Hypothalamus (tissue), 51 donors: ENCODE results near the gene RP9.
A peak's percentile ranks its signal among the peaks of the same experiment; 100 is the strongest.
"Not testable (repeated sequence)": the region's sequence is repeated elsewhere in the genome, so short reads cannot be mapped to it uniquely, and the experiment has no call there.

Experiments
- DNase-seq, 51 donors: peaks; one replicate each; lab custom pipeline; 2025; lab: John Stamatoyannopoulos, UW

Gene RP9

DNA sequence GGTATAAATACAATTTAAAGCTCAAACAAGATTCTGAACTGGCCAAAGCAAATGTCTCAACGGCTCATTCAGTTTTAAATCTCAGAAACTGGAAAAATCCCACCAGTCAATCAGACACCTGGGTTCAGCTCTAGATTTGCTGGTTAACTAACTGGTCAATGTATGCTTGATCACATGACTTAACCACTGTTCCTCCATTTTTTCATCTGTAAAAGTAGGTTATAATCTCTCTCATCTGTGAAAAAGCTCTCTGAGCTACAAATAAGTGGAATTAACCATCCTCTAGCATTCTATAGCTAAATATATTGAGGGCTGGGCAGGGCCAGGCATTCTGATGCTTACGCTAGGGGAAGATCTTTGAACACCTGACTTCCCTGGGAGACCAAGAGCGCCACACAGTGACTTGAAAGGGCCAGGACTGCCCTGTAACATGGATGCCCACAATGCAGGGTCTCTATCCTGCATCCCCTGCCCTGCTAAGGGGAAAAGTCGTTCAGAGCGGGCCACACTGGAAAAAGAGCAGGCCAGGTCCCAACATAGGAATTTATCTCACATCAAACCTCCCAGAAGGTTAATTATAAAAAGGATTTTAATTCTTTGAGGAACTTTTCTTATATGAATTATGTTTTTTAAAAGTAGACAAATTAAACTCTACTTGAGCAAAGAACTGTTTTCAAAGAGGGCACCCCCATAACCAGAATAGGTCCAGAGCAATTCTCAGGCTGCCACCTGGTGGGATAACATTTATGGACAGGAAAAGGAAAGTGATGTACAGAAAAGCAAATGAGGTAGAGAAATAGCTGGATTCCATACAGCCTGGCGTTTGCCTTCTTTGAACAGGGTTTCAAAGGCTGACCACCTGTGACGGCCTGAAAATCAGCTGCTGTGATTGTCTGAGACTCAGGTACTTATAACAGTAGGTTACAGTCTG lies 1.8 kb downstream of the RP9 start:
- DNase-seq = peak in 14 of 51 donors; percentile 2 to 38 (median 11)

DNA sequence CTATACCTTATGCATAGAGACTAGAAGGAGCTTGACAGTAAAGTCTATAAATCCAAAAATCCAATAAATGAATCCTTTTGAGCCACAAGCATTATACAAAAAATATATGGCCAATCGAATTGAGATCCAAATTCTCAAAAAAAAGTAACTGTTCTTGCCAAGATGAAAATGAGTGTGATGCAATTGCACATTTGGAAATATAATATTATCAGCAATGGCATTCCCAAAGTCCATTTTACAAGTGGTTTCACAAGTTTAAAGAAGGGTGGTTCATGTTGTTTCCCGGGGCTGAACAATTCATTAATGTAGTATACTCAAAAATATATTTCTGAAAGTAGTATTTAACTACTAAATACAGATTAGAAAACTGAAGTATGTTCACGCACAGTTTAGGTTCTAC lies 7.3 kb downstream of the RP9 start:
- DNase-seq = no peak

DNA sequence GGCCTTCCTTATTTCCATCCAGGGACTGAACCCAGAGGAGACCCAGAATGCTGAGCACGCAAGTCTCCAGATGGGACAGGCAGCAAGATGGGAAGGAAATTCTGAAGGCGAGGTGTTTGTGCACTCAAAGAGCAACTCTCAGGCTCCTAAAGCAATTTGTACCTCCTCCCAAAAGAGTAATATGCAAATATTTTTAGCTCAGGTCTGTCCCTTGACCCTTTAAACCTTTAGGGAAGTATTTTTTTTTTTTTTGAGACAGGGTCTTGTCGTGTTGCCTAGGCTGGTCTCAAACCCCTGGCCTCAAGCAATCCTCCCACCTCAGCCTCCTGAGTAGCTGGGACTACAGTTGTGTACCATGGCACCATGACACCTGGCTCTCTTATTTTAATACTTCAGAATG lies 8.4 kb downstream of the RP9 start:
- DNase-seq = no peak

DNA sequence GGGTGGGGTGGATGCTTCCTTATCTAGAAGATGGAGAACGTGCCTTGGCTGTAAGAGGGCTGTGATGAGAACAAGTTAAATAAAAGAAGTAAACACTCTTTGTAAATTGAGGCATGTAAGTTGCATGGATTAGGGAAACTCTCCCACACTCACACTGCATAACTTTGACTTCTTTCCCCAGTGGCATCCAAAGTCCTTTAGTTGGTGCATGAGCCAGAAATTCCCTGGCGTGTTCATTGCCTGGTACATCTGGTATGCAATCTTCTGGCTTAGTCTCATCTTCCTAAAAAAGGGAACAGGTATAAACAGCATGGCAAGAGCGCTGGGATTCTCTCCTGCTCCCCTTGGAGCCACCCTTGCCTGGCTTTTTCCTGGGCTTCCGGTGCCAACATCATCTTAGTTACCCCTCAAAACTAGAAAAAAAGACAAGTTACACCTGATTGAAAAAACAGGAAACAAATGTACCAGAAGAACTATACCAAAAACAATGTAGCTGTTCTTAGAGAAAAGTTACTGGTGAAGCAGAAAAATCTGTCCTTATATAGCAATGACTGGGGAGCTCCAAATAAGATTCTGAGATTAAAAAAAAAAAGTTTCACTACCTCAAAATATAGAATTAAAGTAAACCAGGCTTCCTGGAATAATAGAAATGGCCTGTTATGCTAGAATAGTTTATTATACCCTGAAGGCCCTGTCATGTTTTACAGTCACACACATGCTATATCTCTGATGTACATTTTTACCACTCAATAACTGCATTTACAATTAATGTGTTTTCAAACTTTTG lies 9.9 kb downstream of the RP9 start:
- DNase-seq = no peak

DNA sequence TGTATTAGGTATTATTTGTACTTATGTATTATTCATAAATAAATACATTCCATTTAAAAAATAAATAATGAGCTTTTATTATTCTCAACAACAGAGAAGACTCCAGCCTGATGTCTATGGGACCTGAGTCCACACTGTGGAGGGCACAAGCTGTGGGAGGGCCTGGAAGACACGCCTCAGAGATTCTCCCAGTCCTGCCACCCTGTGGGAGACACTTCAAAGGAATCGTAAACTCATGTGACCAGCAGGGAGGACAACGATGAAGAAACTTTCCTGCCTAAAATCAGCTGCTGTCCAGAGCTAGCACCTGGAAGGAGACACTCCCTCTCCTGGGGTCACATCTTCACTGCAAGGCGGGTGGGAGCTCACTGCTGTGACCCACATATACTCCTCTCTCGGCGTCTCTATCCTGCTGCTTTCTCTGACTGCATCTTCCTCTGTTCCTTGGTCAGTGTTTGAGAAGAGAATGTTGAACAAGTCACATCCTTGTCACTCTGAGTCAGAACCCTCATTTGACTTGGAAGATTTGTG lies 14.4 kb downstream of the RP9 start:
- not testable (repeated sequence) for DNase-seq

DNA sequence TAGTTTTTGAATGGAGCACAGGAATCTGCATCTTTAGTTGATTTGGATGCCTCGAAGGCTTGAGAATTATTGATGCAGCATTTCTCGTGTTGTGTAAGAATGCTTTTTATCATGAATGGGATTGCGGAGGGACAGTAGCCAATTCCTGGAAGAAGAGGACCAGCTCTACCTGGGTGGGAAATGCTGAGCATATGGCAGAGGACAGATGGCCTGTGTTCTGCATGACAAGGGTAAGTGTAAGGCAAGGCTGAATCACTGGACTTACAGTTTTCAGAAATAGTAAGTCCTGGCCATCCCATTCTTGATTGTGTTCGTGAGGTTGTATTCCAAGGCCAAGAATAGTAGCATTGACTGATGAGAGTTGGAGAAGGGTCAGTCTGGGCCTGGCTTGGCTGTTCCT lies 15.9 kb downstream of the RP9 start:
- DNase-seq = no peak

DNA sequence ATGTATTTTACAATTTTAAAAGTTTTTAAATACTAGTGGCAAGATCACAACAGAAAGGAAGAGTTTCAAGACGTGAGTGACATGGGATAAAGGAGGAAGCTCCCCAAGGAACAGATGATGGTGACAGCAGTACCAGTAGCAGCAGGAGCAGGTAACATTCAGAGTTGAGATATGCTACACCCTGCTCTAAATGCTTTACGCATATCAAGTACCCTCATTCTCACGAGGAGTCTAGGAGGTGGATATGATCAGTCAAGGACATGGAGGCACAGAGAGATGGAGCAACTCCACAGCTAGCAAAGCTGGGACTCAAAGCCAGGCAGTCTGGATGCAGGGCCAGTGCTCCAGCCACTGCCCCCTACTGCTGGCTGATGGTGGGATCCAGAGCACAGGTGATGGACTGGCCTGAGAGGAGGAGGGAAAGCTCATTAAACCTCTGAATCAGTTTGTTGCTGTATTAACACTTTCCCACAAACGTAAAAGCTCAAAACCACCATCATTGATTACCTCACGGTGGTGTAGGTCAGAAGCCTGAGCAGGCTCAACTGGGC lies 17.5 kb downstream of the RP9 start:
- DNase-seq = no peak

DNA sequence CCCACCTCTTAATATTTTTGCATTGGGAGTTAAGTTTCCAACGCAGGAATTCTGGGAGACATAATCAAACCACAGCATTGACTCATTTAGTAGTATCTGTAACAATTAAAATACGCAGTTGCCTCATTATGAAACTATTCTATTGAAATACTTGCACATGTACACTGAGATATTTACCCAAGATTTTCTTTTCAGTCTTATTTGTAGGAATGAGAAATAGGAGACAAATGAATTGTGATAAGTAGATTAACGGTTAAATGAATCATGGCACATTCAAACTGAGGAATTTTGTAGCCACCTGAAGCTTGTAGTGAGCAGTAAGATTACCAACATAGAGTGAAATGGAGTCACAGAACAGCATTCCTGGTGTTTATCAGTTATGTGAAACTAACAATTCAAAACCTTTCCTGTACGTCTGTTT lies 18.1 kb downstream of the RP9 start:
- no peak for DNase-seq

DNA sequence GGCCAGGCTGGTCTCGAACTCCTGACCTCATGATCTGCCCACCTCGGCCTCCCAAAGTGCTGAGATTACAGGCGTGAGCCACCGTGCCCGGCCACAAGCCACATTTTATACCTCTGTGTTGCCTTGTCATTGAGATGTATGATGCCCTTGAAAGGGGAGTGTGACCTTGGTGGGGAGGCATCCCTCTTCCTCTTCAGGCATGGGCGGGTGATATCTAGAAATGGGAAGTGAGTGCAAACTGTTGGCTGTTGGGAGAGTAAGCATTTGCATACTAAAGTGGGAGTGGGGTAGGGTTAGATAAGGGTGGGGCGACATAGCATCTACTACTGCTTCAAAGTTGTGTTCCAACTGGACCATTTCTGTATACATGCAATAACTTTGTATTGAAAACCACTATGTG lies 20.1 kb downstream of the RP9 start:
- no peak for DNase-seq

DNA sequence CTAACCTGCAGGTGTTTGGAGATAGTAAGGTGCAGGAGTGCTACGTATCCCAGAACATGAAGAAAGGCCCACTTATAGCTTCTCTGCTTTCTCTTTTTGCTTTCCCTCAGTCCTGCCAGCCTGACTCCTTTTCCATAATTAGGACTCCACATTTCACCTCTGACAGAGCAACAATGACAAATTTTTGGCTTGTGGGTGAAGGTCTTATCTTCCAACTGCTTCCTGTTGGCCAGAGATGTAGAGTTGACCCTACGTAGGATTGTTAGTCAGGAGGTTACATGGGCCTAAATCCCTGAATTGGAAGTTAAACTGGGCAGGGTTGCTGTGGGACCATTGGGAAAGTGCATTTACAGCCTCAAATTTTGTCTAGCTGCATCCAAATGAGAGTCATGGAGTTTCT lies 21.3 kb downstream of the RP9 start:
- DNase-seq = no peak

DNA sequence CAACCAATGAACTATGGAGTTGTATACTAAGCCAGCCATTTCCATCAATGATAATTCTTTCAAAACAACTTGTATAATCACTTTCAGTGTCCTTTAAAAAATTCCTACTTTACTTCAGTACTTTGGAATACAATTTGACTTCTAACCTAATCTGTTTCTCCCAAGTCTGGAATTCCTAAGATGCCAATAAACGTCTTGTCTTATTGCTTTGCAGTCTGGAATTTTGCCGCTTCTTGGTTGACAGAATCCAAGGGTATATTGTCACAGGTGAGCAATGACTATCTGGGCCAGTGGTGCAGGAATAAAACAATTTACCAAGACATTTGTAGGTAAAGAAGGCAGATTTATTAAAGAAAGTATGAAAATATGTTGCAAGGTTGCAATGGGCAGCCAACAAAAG lies 21.8 kb downstream of the RP9 start:
- no peak for DNase-seq

DNA sequence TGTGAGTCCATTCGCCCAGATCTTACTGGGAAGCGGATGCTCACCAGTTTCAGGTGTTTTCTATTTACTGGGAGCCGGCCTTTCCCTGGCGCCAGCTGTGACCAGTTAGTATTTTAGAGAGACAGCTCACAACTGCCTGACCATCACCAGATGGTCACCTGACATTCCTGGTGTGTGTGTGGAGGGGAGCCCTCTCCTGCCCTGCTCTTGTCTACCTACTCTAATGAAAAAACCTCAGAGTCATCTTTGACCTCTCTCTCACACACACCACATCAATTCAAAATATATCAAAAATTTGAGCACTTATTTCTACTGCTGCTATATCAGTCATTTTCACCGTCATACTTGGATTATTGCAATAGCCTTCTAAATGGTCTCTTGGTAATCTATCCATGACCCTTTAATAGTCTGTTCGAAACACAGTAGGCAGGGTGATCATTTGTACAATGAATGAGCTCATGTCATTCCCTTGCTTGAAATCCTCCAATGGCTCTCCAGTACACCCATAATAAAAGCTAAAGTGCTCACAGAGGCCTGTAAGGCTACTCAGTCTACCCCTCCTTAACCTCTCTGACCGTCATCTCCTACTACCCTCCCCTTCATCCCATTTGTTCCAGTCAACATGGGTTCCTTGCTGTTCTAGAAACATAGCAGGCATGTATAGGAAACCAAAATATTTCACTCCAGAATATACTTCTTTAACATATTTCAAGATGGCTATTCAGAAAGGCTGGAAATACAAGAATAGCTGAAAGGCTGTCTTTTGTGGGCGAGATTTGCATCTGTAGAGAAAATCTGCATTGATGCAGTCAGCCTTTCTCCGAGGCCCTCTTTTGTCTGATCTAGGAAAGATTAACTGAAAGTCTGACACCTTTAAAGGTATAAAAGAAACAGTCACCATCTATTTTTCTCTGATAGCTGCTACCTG lies 29.2 kb downstream of the RP9 start:
- DNase-seq = no peak

DNA sequence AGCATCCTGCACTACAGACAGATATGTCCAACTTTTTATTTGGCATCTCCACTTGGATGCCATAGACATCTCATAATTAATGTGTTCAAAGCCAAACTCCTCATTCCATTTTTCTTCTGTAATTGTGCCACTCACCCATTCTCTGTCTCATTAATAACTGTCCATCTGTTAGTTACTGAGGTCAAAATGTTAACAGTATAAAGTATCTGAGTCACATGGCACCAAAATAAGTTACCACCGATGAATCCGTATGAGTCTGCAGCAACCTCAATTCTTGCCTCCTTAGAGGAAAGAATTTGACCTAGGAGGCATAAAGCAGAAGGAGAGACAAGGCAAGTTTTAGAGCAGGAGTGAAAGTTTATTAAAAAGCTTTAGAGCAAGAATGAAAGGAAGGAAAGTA lies 30.1 kb downstream of the RP9 start:
- no peak for DNase-seq

DNA sequence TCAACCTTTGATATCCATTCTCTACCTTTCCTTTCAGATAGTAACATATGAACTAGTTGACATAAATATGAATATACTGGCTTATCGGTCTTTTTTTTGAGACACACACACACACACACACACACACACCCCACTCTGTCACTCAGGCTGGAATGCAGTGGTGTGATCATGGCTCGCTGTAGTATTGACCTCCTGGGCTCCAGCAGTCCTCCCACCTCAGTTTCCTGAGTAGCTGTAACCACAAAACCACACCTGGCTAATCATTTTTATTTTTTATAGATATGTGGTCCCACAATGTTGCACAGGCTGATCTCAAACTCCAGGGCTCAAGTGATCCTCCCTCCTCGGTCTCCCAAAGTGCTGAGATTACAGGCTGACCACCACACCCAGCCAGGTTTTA lies 32.5 kb downstream of the RP9 start:
- no peak for DNase-seq

DNA sequence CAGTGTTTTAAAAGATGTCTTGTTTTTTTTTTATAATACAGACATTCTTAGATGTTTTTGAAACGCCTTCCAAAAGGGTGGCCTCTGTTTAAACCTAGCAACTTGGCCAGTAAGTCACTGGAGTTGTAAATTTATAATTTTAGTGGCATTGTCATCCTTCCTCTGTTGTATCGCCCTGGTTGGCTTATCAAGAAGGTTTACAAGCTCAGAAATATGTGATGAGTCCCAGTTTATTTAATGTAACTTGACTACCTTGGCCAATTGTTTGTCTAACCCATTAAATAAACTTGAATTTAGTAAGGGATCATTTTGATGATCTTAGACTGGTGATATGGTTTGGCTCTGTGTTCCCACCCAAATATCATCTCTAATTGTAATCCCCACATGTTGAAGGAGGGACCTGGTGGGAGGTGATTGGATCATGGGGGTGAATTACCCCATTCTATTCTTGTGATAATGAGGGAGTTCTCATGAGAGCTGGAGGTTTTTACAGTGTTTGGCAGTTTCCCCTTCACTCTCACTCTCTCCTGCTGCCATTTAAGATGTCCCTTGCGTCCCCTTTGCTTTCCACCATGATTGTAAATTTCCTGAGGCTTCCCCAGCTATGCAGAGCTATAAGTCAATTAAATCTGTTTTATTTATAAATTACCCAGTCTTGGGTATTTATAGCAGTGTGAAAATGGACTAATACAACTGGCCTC lies 33.2 kb downstream of the RP9 start:
- DNase-seq = no peak

DNA sequence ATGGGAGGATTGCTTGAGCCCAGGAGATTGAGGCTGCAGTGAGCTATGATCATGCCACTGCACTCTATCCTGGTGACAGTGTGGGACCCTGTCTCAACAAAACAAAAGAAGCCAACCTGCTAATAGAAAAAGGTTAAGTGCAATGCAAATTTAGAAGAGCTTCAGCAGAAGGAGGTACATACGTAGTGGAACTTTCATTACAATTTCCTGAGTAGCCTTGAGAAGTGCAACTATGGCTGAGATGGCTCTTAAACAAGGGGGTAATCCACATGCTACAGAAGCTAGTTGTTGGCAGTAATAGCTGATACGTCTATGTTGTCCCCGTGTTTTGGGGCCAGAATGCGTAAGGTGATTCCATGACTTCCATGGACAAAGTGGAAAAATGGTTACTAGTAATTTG lies 36.0 kb downstream of the RP9 start:
- no peak for DNase-seq

DNA sequence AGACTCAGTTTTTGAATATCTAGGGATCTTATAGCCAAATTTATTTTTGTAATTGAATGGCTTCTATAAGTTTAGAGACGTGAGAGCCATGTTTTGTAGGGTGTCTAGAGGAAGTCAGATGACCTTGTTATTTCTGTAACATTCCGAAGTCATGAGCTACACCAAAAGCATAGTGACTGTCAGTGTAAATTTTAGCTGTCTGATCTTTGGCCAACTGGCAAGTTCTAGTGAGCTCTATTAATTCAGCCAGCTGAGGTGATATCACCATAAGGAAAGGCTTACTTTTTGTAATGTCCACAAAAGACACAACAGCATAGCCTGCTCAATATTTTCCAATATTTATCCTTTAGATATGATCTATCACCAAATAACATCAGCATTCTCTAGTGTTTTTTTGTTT lies 36.7 kb downstream of the RP9 start:
- DNase-seq = no peak

DNA sequence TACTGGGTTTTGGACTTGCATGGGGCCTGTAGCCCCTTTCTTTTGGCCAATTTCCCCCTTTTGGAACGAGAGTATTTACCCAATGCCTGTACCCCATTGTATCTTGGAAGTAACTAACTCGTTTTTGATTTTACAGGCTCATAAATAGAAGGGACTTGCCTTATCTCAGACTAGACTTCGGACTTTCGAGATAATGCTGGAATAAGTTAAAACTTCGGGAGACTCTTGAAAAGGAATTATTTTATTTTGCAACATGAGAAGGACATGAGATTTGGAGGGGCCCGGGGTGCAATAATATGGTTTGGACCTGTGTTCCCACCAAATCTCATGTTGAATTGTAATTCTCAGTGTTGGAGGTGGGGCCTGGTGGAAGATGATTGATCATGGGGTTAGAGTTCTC lies 38.4 kb downstream of the RP9 start:
- no peak for DNase-seq

DNA sequence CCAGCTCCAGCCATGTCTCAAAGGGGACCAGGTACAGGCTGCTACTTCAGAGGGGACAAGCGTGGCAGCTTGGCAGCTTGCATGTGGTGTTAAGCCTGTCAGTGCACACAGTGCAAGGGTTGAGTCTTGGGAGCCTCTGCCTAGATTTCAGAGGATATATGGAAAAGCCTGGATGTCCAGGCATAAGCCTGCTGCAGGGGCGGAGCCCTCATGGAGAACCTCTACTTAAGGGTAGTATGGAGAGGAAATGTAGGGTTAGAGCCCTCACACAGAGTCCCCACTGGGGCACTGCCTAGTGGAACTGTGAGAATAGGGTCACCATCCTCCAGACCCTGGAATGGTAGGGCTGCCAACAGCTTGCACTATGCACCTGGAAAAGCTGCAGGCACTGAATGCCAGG lies 38.9 kb downstream of the RP9 start:
- DNase-seq = no peak

DNA sequence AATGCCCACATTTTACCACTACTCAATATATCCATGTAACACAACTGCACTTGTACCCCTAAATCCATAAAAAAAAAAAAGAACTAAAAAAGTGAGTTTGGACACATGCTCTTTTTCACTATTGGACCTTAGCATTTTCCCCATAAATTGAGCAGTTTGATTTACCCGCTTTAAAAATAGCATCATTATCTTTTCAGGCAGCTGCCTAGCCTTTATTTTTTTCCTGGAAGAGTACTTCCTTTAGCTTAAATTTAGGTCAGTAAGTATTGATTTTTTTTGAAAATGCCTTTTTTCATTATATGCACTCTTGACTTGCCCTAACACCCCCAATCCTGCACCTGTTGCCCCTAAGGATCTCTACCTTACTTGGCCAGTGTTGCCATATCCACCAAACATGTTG lies 41.3 kb downstream of the RP9 start:
- no peak for DNase-seq
